Endometrial microvascular endothelial cells (primary cell): Measurements from ENCODE around the gene IBA57. TPM values are rescaled to one million over a fixed set of nuclear protein-coding genes. Genes with fewer than 3 reads are reported as not detected.

Experiments used
- total RNA-seq: library from RNA; depleted of rRNA; stranded (reverse); fragments of >200 nt; gene quantifications from one replicate; pipeline ENCODE4 v1.2.3, GENCODE V29; 2015; ENCODE audit errors: inconsistent ontology term

Gene IBA57
- total RNA-seq, 1 donor from 2014 or later, result 2.6 TPM

Other genes with a start within 250 kb of the IBA57 start
- gene WNT9A, start 217.9 kb upstream of the IBA57 start, total RNA-seq, result not detected
- not detected for gene WNT3A, start 158.8 kb upstream of the IBA57 start, total RNA-seq
- 572 TPM for gene ARF1, start 83.1 kb upstream of the IBA57 start, total RNA-seq
- gene C1orf35, start 62.5 kb upstream of the IBA57 start, total RNA-seq, result 11.4 TPM
- 89.8 TPM for gene MRPL55, start 56.5 kb upstream of the IBA57 start, total RNA-seq
- 265 TPM for gene GUK1, start 25.5 kb upstream of the IBA57 start, total RNA-seq
- 0.28 TPM for gene GJC2, start 15.9 kb upstream of the IBA57 start, total RNA-seq
- 0.37 TPM for gene OBSCN, start 42.2 kb downstream of the IBA57 start, total RNA-seq
- gene TRIM11, start 241.0 kb downstream of the IBA57 start, total RNA-seq, result 14.0 TPM